Endodermal cell (in vitro differentiated cells): ENCODE measurements around the gene CCDC78. TPM values are rescaled to one million over a fixed set of nuclear protein-coding genes. Genes with fewer than 3 reads are reported as not detected.

Experiments used
- DNase-seq: peaks from one replicate; pipeline ENCODE4 v3.0.0-alpha.2; 2017
- H3K27ac ChIP-seq: 2 replicates; pipeline ENCODE4 v1.5.1; 2013; ENCODE audit warnings: mild to moderate bottlenecking, low read depth, low read length, moderate library complexity
- H3K27me3 ChIP-seq: 2 replicates; pipeline ENCODE4 v1.6.1; 2013; ENCODE audit warnings: mild to moderate bottlenecking, low read length, moderate library complexity; ENCODE audit not compliant: insufficient read depth, control insufficient read depth, poor library complexity, severe bottlenecking
- H3K36me3 ChIP-seq: 2 replicates; pipeline ENCODE4 v1.7.0; 2013; ENCODE audit warnings: mild to moderate bottlenecking, low read length, moderate library complexity; ENCODE audit not compliant: control insufficient read depth, insufficient read depth
- H3K4me1 ChIP-seq: one replicate; pipeline ENCODE4 v1.7.0; 2013; ENCODE audit warnings: low read length; ENCODE audit not compliant: control insufficient read depth, insufficient read depth
- H3K4me3 ChIP-seq: 2 replicates; pipeline ENCODE4 v1.5.1; 2013; ENCODE audit warnings: mild to moderate bottlenecking, low read length, moderate library complexity
- H3K9ac ChIP-seq: 2 replicates; pipeline ENCODE4 v1.6.1; 2013; ENCODE audit warnings: mild to moderate bottlenecking, low read length, moderate library complexity; ENCODE audit not compliant: poor library complexity, severe bottlenecking; ENCODE audit errors: extremely low read depth
- H3K9me3 ChIP-seq: 2 replicates; pipeline ENCODE4 v1.6.1; 2013; ENCODE audit warnings: mild to moderate bottlenecking, low read length, moderate library complexity; ENCODE audit not compliant: control insufficient read depth
- H3K27ac Mint-ChIP-seq: 2 replicates; pipeline ENCODE4 v1.8.0; 2020; ENCODE audit warnings: mixed read lengths
- H3K27me3 Mint-ChIP-seq: 2 replicates; pipeline ENCODE4 v1.8.0; 2021; ENCODE audit warnings: mild to moderate bottlenecking, mixed read lengths; ENCODE audit not compliant: insufficient read depth
- H3K36me3 Mint-ChIP-seq: 2 replicates; pipeline ENCODE4 v1.8.0; 2020; ENCODE audit warnings: low read depth, mixed read lengths
- H3K4me1 Mint-ChIP-seq: 2 replicates; pipeline ENCODE4 v1.8.0; 2020; ENCODE audit warnings: mixed read lengths
- H3K4me3 Mint-ChIP-seq: 2 replicates; pipeline ENCODE4 v1.8.0; 2020; ENCODE audit warnings: mild to moderate bottlenecking, moderate library complexity, mixed read lengths
- H3K9me3 Mint-ChIP-seq: 2 replicates; pipeline ENCODE4 v1.8.0; 2020; ENCODE audit warnings: mild to moderate bottlenecking, mixed read lengths
- WGBS, 2 experiments: methylation state at CpG; one replicate each; pipeline versions ENCODE4 v1.1.5 to v1.1.7; 2013; ENCODE audit warnings: missing lambda C conversion rate in 2 of 2, mixed read lengths in 1 of 2; ENCODE audit not compliant: insufficient coverage in 1 of 2, insufficient read length in 1 of 2; 5-methylcytosine and 5-hydroxymethylcytosine counted together
- total RNA-seq, 2 donors: library from RNA; stranded (reverse); fragmentation: NEBNext Ultra II Directional in 1 of 2; extraction: Animal tissue kit (Norgen Biotek cat#: 25700) in 1 of 2; gene quantifications; 2 replicates in 1 of 2; 3 replicates in 1 of 2; pipeline ENCODE4 v1.2.1, GENCODE V29; 2021
- TF ChIP-seq, protein P1 (sequence below): fragments of 200-600 bp; sonication (generic); conservative IDR thresholded peaks from 2 replicates; pipeline ENCODE4 v1.5.0; 2021; ENCODE audit warnings: antibody characterized with exemption, mild to moderate bottlenecking

The CCDC78 gene
- total RNA-seq, 2 donors from 2014 or later, result 6.5 to 8.1 TPM

- peak; percentile 97 for DNase-seq
- H3K4me1 ChIP-seq, result no peaks in the 10 kb centered on the region
- no peaks in the 10 kb centered on the region for H3K27me3 ChIP-seq
- peak within 1 kb of the TSS; percentile 85 for H3K4me3 ChIP-seq
- 0 to 1% methylated on average over 9 to 79 of the region's 79 CpGs for WGBS, 2 experiments
- Mint-ChIP-seq H3K4me1 (peaks cover 5% of the 10 kb centered on the region), H3K36me3 (peaks cover 17% of the 10 kb centered on the region), H3K27ac (peak within 1 kb of the TSS; percentile 87), H3K27me3 (no peaks in the 10 kb centered on the region), H3K4me3 (peak within 1 kb of the TSS; percentile 68), H3K9me3 (no peaks in the 10 kb centered on the region)
- H3K36me3 ChIP-seq, result peaks cover 19% of the 10 kb centered on the region
- TF ChIP-seq, protein P1, sequence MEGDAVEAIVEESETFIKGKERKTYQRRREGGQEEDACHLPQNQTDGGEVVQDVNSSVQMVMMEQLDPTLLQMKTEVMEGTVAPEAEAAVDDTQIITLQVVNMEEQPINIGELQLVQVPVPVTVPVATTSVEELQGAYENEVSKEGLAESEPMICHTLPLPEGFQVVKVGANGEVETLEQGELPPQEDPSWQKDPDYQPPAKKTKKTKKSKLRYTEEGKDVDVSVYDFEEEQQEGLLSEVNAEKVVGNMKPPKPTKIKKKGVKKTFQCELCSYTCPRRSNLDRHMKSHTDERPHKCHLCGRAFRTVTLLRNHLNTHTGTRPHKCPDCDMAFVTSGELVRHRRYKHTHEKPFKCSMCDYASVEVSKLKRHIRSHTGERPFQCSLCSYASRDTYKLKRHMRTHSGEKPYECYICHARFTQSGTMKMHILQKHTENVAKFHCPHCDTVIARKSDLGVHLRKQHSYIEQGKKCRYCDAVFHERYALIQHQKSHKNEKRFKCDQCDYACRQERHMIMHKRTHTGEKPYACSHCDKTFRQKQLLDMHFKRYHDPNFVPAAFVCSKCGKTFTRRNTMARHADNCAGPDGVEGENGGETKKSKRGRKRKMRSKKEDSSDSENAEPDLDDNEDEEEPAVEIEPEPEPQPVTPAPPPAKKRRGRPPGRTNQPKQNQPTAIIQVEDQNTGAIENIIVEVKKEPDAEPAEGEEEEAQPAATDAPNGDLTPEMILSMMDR, result peak; percentile 94
- H3K27ac ChIP-seq, result no peak within 1 kb of the TSS
- no peaks in the 10 kb centered on the region for H3K9me3 ChIP-seq
- H3K9ac ChIP-seq, result peak within 1 kb of the TSS; percentile 80
Observed at GRCh38 chr16:740764-741505, 14.7 kb upstream of the CCDC78 start, which contains the start of gene CIAO3. Gene CIAO3 (minus strand): TSS chr16:740997. CDS start chr16:740985, 12 bp downstream.

DNA sequence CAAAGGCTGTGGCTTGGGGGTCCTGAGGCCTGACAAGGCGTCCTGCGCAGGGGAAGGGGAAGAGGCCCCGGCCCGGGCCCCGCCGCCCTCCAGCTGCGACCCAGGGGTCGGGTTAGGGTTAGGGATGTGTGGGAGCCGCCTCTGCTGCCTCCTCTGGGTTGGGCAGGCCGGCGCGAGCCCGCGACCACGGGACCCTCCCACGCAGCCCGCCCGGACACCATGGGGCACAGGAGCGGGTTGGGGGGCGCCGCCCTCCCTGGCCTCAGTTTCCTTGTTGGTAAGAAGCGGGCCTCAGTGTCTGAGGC is 14.2 kb upstream of the CCDC78 start:
- peak overlapping the region; percentile 68 for H3K4me3 Mint-ChIP-seq
- no peak overlapping the region for H3K27ac ChIP-seq
- WGBS, 2 experiments, result 0% methylated on average over 22 of the region's 22 CpGs; no CpG with 5 or more reads in 1 of the 2 experiments
- H3K27me3 Mint-ChIP-seq, result no peaks in the 10 kb centered on the region
- H3K36me3 ChIP-seq, result peaks cover 24% of the 10 kb centered on the region
- H3K27me3 ChIP-seq, result no peaks in the 10 kb centered on the region
- peaks cover 5% of the 10 kb centered on the region for H3K4me1 Mint-ChIP-seq
- H3K36me3 Mint-ChIP-seq, result peaks cover 21% of the 10 kb centered on the region
- peak overlapping the region; percentile 80 for H3K9ac ChIP-seq
- no peak for DNase-seq
- no peaks in the 10 kb centered on the region for H3K9me3 Mint-ChIP-seq
- TF ChIP-seq, protein P1, result no peak
- peak overlapping the region; percentile 85 for H3K4me3 ChIP-seq
- peak overlapping the region; percentile 55 for H3K27ac Mint-ChIP-seq
- H3K9me3 ChIP-seq, result no peaks in the 10 kb centered on the region
- no peaks in the 10 kb centered on the region for H3K4me1 ChIP-seq

DNA sequence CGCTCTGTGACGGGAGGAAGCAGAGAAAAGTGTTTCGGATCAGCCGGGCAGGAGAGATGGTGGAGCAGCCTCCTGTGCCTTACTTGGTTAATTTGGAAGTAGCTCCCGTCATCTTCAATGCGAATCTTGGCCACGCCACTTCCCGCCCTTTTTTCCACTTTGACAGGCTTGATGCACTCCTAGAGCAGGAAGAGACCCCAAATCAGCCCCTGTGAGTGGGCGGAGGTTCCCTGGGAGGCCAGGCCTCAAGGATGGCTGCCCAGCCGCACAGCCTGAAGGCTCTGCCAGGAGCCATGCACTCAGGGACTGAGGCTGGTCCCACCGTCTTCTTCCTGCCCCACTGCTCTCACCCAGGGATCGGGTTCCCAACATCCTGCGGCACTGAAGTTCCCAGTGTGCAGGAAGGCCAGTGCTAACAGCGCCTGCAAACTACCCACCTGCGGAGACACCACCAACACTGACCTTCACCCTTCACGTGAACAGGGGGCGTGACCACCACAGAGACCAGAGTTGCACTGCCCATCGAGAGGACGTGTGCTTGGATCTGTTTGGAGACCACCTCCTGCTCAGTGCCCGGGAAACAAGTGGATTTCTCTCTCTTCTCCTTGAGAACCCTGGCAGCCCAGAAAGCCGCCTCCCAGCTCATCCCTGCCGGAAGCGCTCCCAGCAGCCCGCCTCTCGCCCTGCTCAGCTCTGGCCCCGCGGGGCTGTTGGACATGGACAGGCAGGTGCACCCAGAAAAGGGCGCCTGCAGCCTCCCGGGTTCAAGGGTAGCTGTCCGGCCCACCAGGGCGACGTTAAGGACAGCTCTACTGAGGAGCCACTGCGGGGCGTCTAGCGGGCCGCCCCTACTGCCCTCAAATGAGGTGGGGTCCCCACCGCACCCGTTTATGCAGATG is 13.6 kb upstream of the CCDC78 start:
- peak overlapping the region; percentile 68 for H3K4me3 Mint-ChIP-seq

More for the DNA sequence above, 13.6 kb upstream of the CCDC78 start:
- Mint-ChIP-seq H3K36me3 (peaks cover 25% of the 10 kb centered on the region), H3K27me3 (no peaks in the 10 kb centered on the region), H3K9me3 (no peaks in the 10 kb centered on the region), H3K27ac (no peak overlapping the region), H3K4me1 (peaks cover 5% of the 10 kb centered on the region)
- H3K9me3 ChIP-seq, result no peaks in the 10 kb centered on the region
- DNase-seq, result no peak
- no peaks in the 10 kb centered on the region for H3K27me3 ChIP-seq
- H3K27ac ChIP-seq, result no peak overlapping the region
- peak overlapping the region; percentile 80 for H3K9ac ChIP-seq
- TF ChIP-seq, protein P1, result no peak
- 61 to 87% methylated on average over 14 to 38 of the region's 38 CpGs for WGBS, 2 experiments
- no peaks in the 10 kb centered on the region for H3K4me1 ChIP-seq
- peaks cover 24% of the 10 kb centered on the region for H3K36me3 ChIP-seq
- H3K4me3 ChIP-seq, result peak overlapping the region; percentile 85
